GM19035 (cell line): ENCODE data around the gene RARG.
A peak's percentile ranks its signal among the peaks of the same experiment; 100 is the strongest.
"Not testable (repeated sequence)": the region's sequence is repeated elsewhere in the genome, so short reads cannot be mapped to it uniquely, and the experiment has no call there.

ENCODE experiments used
- ATAC-seq: cut with Tn5 transposase; IDR thresholded peaks from one replicate; pipeline ENCODE4 v1.9.1; 2021; ENCODE audit not compliant: unreplicated experiment

Gene RARG

DNA sequence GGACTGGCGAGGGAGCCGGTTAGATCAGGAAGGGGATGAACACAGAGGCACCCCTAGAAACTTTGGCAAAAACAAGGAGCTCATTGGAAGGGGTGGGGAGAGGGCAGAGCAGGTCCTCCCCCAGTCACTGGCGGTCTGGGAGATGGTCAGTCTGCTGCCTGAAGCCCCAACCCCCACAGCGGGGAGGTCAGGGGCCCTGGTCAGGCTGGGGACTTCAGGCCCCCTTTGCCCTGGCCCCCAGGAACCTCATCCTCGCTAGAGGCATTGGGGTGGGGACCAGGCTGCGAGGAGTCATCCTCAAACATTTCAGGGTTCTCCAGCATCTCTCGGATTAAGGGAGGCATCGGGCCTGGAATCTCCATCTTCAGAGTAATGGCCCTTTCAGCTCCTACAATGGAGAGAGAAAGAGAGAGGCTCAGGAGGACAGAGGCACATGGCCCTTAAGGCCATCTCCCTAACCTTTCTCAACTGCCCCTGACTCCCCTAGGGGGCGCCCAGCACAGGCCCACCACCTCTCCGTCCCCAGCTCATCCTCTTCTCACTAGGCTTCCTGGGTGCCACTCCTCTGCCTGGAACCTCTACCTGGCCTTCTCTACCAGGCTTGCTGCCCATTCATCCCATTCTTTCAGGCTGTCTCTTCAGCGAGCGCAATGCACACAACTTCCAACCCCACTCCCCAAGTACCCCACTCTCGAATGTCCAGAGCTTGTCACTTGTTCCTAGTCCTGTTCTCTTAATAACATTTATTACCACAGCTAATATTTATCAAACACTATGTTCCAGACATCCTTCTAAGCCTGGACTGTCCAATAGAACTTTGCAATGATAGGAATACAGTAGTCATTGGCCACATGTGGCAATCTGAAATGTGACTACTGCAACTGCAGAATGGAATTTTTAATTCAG, 20.3 kb downstream of the RARG start:
- no peak for ATAC-seq

GRCh38 chr12:53210843-53211242, 21.2 kb downstream of the RARG start:
- ATAC-seq, result no peak

- no peak for ATAC-seq
Observed at GRCh38 chr12:53208877-53209463, 23.0 kb downstream of the RARG start.

- ATAC-seq, result no peak
Observed at GRCh38 chr12:53208435-53208834, 23.6 kb downstream of the RARG start.

DNA sequence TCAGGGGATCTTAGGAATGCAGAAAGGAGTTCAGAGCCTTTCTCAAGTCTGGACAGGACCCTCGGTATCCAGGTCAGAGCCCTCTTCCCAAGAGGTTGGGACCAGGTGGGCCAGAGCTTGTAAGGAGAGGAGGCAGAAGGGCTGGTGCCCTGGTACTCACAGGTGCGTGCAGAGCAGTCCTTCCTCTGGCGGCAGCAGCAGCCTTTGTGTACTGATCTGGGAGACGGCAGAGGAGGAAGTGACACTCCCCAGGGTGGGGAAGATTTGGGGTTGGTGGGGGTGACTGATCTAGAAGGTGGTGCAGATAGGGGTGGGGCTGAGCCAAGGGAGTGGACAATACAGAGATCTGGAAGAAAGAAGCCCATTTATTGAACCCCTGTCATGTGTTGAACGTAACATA, 25.0 kb downstream of the RARG start, which contains the start of gene ITGB7:
Gene ITGB7 (minus strand): TSS at position 210 of the 400 bp plus-strand sequence. CDS start 6,808 bp downstream, outside the sequence.
- ATAC-seq, result peak; percentile 39

DNA sequence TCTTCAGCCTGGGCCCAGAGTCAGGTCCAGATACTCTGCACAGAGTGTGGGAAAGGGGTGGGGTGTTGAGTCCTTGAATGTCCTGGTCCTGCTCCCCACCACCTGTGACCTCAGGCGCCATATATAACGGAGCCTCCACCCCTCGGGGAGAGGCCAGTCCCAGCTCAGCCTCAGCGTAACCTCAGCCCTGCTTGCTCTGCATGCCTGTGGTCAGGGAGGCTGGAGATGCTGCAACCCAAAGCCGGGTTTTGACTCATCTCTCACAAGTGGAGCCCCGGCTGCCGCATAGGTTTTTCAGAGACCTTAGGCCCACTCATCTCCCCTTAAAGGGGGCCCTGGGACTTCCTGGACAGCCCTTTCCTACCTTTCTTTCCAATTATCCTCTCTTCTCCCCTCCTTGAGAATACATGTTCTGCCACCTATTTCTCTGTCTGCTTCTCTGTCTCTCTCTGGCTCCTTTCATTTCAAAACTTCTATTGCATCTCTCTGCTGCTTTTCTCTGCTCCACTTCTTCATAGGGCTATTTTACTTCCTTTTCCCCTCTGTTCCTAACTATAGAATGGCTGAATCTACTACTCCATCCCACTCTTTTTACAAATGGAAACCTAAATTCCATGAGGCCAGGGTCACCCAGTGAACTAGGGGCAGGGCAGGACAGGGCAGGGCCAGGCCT, 26.1 kb downstream of the RARG start:
- ATAC-seq, result peak; percentile 71

GRCh38 chr12:53204351-53204750, 27.7 kb downstream of the RARG start:
- ATAC-seq, result no peak

- not testable (repeated sequence) for ATAC-seq
Observed at GRCh38 chr12:53202316-53202715, 29.7 kb downstream of the RARG start.

- ATAC-seq, result no peak
Observed at GRCh38 chr12:53201639-53202038, 30.4 kb downstream of the RARG start.

DNA sequence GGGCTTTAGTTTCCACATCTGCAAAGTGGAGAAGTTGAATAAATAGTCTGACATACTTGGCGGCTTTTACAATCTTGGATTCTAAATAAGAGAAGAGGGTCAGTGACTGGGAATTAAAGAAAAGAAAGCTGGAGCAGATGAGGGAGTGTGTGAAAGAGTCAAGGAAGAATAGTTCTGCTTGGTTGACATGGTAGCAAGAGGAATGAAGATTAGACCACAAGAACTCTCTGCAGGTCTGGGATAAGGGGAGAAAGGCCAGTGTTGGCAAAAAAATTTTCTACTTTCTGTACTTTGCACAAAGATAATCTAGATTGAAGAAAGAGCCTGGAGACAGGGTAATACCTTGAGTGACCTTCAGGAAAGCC, 30.9 kb downstream of the RARG start:
- ATAC-seq, result no peak

DNA sequence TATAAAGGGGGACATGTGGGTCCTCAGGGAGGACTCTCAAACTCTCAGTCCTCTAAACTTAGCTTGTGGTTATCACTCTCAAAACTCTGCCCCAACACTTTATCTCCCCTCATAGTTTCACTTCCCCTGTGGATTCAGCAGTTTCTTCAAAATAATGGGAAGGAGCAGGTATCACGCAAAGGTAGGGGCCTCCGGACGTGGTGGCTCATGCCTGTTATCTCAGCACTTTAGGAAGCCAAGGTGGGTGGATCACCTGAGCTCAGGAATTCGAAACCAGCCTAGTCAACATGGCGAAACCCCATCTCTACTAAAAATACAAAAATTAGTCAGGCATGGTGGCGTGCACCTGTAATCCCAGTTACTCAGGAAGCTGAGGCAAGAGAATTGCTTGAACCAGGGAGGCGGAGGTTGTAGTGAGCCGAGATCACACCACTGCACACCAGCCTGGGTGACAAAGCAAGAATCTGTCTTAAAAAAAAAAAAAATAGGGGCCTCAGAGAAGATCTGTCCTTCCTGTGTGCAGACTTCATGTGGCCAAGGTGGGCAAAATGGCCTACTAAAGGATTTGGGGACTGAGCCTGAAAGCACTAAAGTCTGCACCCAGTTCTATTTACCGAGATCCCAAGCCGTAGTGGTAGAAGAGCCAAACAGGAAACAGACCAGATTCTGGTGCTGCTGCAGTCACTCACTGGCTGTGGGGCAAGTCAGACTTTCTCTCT, 31.4 kb downstream of the RARG start:
- peak; percentile 52 for ATAC-seq

DNA sequence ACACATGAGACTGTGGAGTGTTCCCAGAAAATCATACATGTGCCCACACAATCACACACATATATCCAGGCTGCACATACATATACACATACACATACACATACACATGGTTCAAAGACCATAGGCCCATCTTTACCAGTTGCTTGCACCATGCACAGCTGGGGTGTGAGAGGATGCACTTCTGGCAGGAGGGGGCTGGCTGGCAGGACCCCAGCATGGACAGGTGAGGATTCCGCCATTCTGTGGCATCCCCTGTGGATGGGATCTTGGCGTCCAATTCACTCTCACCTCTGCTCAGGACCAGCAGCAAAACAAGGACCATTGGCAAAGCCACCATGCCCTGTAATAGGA, 31.9 kb downstream of the RARG start:
- no peak for ATAC-seq

DNA sequence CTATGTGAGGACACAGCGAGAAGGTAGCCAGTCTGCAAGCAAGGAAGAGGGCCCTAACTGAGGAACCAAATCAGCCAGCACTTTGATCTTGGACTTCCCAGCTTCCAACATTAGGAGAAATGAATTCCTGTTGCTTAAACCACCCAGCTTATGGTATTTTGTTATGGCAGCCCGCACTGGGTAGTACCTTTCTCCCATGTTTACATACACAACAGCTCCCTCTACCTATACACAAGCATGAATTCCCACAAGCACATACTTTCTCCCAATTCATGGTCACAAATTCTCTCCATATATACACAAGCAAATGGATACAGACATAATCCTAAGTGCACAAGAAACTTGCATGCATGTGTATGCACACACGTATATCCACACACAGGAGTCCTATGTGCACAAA, 32.3 kb downstream of the RARG start:
- no peak for ATAC-seq

DNA sequence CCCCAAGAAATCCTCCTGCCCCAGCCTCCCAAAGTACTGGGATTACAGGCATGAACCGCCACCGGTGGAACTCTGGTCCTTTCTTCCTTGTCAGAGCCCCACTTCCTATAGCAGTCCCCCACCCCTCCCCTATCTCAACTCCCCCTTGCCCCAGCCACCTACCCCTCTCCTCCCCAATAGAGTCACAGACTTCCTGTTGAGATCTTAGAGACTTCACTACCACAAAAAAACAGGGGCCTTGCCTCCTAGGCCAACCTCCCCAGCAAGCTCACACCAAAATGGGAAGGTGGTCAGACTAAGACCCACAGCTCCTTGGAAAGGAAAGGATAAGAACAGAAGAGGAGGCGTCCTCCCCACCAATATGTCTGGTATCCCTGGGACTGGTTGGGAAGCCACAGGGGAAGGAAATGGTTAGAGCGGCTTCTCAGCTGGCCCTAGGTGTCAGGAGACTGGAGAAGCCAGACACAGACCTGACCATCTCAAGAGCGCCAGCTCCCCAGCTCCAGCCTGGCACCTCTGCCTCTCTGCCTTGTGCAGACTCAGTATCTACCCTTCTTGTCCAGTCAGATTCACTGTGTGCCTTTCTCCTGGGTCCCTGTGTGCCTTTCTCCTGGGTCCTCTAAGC, 33.4 kb downstream of the RARG start:
- no peak for ATAC-seq

GRCh38 chr12:53197011-53197640, 34.9 kb downstream of the RARG start:
- no peak for ATAC-seq

DNA sequence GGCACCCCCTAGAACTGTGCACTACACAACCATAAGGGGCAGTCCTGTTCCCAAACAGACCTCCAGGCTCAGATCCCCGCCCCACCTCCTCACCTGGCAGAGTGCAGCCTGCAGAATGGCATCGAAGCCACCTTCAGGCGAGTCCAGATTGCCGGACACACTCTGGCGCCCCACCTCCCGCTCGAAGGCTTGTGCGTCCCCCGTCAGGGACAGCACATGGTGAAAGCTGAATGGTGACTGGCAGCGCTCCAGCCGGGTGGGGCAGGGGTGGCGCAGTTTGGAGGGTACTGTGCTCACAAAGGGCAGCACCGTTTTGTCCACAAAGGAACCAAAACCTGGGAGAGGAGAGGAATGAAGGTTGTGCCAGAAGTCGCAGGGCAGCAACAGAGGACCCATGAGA, 35.5 kb downstream of the RARG start:
- ATAC-seq, result no peak

GRCh38 chr12:53195516-53196420, 36.2 kb downstream of the RARG start:
- ATAC-seq, result no peak

- no peak for ATAC-seq
Observed at GRCh38 chr12:53194973-53195372, 37.0 kb downstream of the RARG start.

GRCh38 chr12:53193985-53194716, 37.9 kb downstream of the RARG start:
- ATAC-seq, result no peak
